Measurements from ENCODE around the gene MPO. TPM values are rescaled to one million over a fixed set of nuclear protein-coding genes. Genes with fewer than 3 reads are reported as not detected.

The MPO gene
- total and polyA plus RNA-seq, 9 of the 15 experiments (the other 6 are each of a cell fraction or from before 2014, with no cell fraction given): 0.04 to 0.47 (median 0.39) TPM; not detected in 6

DNA sequence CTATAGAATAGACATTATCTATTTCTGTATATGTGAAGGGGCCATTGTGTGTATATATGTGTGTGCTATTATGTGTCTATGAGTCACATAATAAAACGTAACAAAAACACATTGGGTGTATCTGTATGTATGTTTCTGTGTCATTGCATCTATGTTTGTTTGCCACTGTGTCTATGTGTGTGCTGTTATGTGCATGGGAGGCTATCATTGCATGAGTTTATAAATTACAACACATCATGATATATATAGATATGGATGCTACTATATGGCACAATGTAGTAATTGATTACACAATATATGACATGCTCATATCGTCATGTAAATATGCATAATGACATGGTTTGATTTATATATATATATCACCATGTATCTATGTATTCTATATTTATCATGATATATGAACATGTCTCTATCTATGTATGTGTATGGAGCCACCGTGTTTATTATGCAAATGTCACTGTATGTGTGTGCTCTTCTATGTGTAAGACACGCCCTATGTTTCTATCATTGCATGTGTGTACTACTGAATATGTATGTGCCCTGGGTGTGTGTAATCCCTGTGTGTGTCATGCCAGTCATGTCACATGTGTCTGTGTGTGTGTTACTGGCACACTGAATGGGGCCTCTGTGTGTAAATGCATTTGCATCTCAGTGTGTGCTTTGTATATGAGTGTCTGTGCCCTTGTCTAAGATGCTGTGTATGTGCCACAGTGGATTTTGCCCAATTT is 49.2 kb upstream of the MPO start (continued):
- TF ChIP-seq, protein P1, sequence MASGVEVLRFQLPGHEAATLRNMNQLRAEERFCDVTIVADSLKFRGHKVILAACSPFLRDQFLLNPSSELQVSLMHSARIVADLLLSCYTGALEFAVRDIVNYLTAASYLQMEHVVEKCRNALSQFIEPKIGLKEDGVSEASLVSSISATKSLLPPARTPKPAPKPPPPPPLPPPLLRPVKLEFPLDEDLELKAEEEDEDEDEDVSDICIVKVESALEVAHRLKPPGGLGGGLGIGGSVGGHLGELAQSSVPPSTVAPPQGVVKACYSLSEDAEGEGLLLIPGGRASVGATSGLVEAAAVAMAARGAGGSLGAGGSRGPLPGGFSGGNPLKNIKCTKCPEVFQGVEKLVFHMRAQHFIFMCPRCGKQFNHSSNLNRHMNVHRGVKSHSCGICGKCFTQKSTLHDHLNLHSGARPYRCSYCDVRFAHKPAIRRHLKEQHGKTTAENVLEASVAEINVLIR (CRISPR knock-in tag; IDR thresholded peaks at IDR 0.05): no peak
- TF ChIP-seq THRAP3 (IDR thresholded peaks at IDR 0.05; ENCODE audit: borderline replicate concordance) (peak; percentile 90; the same call in 1 of the 2 replicates), ZBTB17 (CRISPR knock-in tag; IDR thresholded peaks at IDR 0.05) (0 out of 2 replicates have a peak, but pooled peaks have one; percentile 43), NR1H2 (CRISPR knock-in tag; IDR thresholded peaks at IDR 0.05) (no peak), ZBED1 (IDR thresholded peaks at IDR 0.05) (peak; percentile 70; the same call in 1 of the 2 replicates), ARNT (IDR thresholded peaks at IDR 0.05) (peak in 1 of 2 experiments; percentile 68; a peak in 2 of 4 replicates), NFE2L1 (tag; IDR thresholded peaks at IDR 0.05; ENCODE audit: borderline replicate concordance, low read depth) (no peak), ZNF707 (CRISPR knock-in tag; conservative IDR thresholded peaks at IDR 0.05) (no peak), XRCC5 (IDR thresholded peaks at IDR 0.05; ENCODE audit: low read depth, low read length) (no peak), ETS2 (tag; IDR thresholded peaks at IDR 0.05; ENCODE audit: borderline replicate concordance, poor library complexity, severe bottlenecking) (no peak), L3MBTL2 (IDR thresholded peaks at IDR 0.05) (no peak), NFIC (IDR thresholded peaks at IDR 0.05) (peak; percentile 37; the same call in 1 of the 2 replicates), ZFPM2 (CRISPR knock-in tag; IDR thresholded peaks at IDR 0.05) (no peak), XRCC3 (IDR thresholded peaks at IDR 0.05) (no peak), SPI1 (IDR thresholded peaks at IDR 0.05; ENCODE audit: borderline replicate concordance, low read depth, low read length) (no peak), TEAD2 (tag; IDR thresholded peaks at IDR 0.05) (no peak)
- TF ChIP-seq, protein P2, sequence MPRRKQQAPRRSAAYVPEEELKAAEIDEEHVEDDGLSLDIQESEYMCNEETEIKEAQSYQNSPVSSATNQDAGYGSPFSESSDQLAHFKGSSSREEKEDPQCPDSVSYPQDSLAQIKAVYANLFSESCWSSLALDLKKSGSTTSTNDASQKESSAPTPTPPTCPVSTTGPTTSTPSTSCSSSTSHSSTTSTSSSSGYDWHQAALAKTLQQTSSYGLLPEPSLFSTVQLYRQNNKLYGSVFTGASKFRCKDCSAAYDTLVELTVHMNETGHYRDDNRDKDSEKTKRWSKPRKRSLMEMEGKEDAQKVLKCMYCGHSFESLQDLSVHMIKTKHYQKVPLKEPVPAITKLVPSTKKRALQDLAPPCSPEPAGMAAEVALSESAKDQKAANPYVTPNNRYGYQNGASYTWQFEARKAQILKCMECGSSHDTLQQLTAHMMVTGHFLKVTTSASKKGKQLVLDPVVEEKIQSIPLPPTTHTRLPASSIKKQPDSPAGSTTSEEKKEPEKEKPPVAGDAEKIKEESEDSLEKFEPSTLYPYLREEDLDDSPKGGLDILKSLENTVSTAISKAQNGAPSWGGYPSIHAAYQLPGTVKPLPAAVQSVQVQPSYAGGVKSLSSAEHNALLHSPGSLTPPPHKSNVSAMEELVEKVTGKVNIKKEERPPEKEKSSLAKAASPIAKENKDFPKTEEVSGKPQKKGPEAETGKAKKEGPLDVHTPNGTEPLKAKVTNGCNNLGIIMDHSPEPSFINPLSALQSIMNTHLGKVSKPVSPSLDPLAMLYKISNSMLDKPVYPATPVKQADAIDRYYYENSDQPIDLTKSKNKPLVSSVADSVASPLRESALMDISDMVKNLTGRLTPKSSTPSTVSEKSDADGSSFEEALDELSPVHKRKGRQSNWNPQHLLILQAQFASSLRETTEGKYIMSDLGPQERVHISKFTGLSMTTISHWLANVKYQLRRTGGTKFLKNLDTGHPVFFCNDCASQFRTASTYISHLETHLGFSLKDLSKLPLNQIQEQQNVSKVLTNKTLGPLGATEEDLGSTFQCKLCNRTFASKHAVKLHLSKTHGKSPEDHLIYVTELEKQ (CRISPR knock-in tag; IDR thresholded peaks at IDR 0.05): no peak
- TF ChIP-seq, protein P3, sequence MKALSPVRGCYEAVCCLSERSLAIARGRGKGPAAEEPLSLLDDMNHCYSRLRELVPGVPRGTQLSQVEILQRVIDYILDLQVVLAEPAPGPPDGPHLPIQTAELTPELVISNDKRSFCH (CRISPR knock-in tag; IDR thresholded peaks at IDR 0.05): no peak
- TF ChIP-seq, protein P3 (tag; IDR thresholded peaks at IDR 0.05): peak; percentile 19; the same call in 1 of the 2 replicates
- TF ChIP-seq, protein P4, sequence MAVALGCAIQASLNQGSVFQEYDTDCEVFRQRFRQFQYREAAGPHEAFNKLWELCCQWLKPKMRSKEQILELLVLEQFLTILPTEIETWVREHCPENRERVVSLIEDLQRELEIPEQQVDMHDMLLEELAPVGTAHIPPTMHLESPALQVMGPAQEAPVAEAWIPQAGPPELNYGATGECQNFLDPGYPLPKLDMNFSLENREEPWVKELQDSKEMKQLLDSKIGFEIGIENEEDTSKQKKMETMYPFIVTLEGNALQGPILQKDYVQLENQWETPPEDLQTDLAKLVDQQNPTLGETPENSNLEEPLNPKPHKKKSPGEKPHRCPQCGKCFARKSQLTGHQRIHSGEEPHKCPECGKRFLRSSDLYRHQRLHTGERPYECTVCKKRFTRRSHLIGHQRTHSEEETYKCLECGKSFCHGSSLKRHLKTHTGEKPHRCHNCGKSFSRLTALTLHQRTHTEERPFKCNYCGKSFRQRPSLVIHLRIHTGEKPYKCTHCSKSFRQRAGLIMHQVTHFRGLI (CRISPR knock-in tag; IDR thresholded peaks at IDR 0.05): no peak
